Measurements from ENCODE around the gene AP2B1.

Gene AP2B1

GRCh38 chr17:35730400-35731005 is 143.4 kb downstream of the AP2B1 start:
- DNase-seq (ENCODE audit: low spot score) = no peak

GRCh38 chr17:35731239-35731916 is 144.3 kb downstream of the AP2B1 start, which contains the start of gene RASL10B:
Gene RASL10B (plus strand): TSS chr17:35731639. CDS start chr17:35735185, 3,546 bp downstream.
- DNase-seq (ENCODE audit: low spot score) = peak; percentile 81

- DNase-seq (ENCODE audit: low spot score) = no peak
Measured at GRCh38 chr17:35731917-35732805, 145.0 kb downstream of the AP2B1 start.

GRCh38 chr17:35732806-35733136 is 145.6 kb downstream of the AP2B1 start:
- DNase-seq (ENCODE audit: low spot score) = no peak

GRCh38 chr17:35733366-35733765 is 146.2 kb downstream of the AP2B1 start:
- no peak for DNase-seq (ENCODE audit: low spot score)

- DNase-seq (ENCODE audit: low spot score) = no peak
Measured at GRCh38 chr17:35734396-35734795, 147.3 kb downstream of the AP2B1 start.

GRCh38 chr17:35735036-35735805 is 148.1 kb downstream of the AP2B1 start:
- DNase-seq (ENCODE audit: low spot score) = no peak

GRCh38 chr17:35736236-35736635 is 149.1 kb downstream of the AP2B1 start:
- DNase-seq (ENCODE audit: low spot score) = no peak

- no peak for DNase-seq (ENCODE audit: low spot score)
Measured at GRCh38 chr17:35738519-35739133, 151.5 kb downstream of the AP2B1 start.

- no peak for DNase-seq (ENCODE audit: low spot score)
Measured at GRCh38 chr17:35740216-35740615, 153.1 kb downstream of the AP2B1 start.

GRCh38 chr17:35740997-35741931 is 154.1 kb downstream of the AP2B1 start:
- no peak for DNase-seq (ENCODE audit: low spot score)

GRCh38 chr17:35742496-35742895 is 155.4 kb downstream of the AP2B1 start:
- no peak for DNase-seq (ENCODE audit: low spot score)

- DNase-seq (ENCODE audit: low spot score) = peak; percentile 4
Measured at GRCh38 chr17:35742896-35743477, 155.9 kb downstream of the AP2B1 start.

- DNase-seq (ENCODE audit: low spot score) = peak; percentile 74
Measured at GRCh38 chr17:35743626-35744328, 156.7 kb downstream of the AP2B1 start.

- DNase-seq (ENCODE audit: low spot score) = no peak
Measured at GRCh38 chr17:35744830-35745229, 157.7 kb downstream of the AP2B1 start.

GRCh38 chr17:35745246-35745645 is 158.1 kb downstream of the AP2B1 start:
- no peak for DNase-seq (ENCODE audit: low spot score)

- DNase-seq (ENCODE audit: low spot score) = no peak
Measured at GRCh38 chr17:35745749-35746320, 158.7 kb downstream of the AP2B1 start.

- peak; percentile 86 for DNase-seq (ENCODE audit: low spot score)
Measured at GRCh38 chr17:35747540-35748017, 160.5 kb downstream of the AP2B1 start.

GRCh38 chr17:35748341-35748841 is 161.3 kb downstream of the AP2B1 start:
- DNase-seq (ENCODE audit: low spot score) = no peak

Measured in hepatic stellate cell (primary cell).